Right lobe of liver (tissue), 4 donors: ENCODE results near the gene CNTN5.

ENCODE experiments used
- CTCF ChIP-seq, 4 donors: fragments of 200-600 bp in 3 of 4; fragments of 450-650 bp in 1 of 4; IDR thresholded peaks; one replicate each; pipeline versions ENCODE4 v1.5.1 to v1.8.0; 2016 to 2022; ENCODE audit warnings: antibody characterized with exemption in 4 of 4, mild to moderate bottlenecking in 2 of 4
- POLR2A ChIP-seq: fragments of 450-650 bp; IDR thresholded peaks from one replicate; pipeline ENCODE4 v1.6.1; 2017; ENCODE audit warnings: antibody characterized with exemption, mild to moderate bottlenecking
- donor health status: DM: no; HTN: no; CAD: no.
- donor health status: DM: no; HTN: no; CAD: no.
- donor health status: DM: no; HTN: yes; CAD: no.

- TF ChIP-seq CTCF (IDR thresholded peaks at IDR 0.05), result no peak
- TF ChIP-seq POLR2A, result no peak
These were observed 1276.8 kb downstream of the CNTN5 start for GRCh38 chr11:100297516-100297915.
